Osteoblast (primary cell): ENCODE measurements around the gene B3GALT6. TPM values are rescaled to one million over a fixed set of nuclear protein-coding genes. Genes with fewer than 3 reads are reported as not detected.

Source experiments
- DNase-seq: peaks from one replicate; pipeline ENCODE4 v3.0.0; 2011; ENCODE audit warnings: low spot score, mixed read lengths; ENCODE audit not compliant: insufficient read length; ENCODE audit errors: missing footprints
- H2AFZ ChIP-seq: 2 replicates; pipeline ENCODE4 v1.6.0; 2011; ENCODE audit warnings: mild to moderate bottlenecking, low read length
- H3K27ac ChIP-seq: 2 replicates; pipeline ENCODE4 v1.5.1; 2011; ENCODE audit warnings: mild to moderate bottlenecking, low read depth, low read length, moderate library complexity
- H3K27me3 ChIP-seq: 2 replicates; pipeline ENCODE4 v1.6.0; 2012; ENCODE audit warnings: mild to moderate bottlenecking, control low read depth, inconsistent platforms, low read length, moderate library complexity; ENCODE audit not compliant: insufficient read depth
- H3K36me3 ChIP-seq: 2 replicates; pipeline ENCODE4 v1.5.1; 2011; ENCODE audit warnings: mild to moderate bottlenecking, low read length, control low read depth, moderate library complexity; ENCODE audit not compliant: insufficient read depth
- H3K4me1 ChIP-seq: 2 replicates; pipeline ENCODE4 v1.5.1; 2011; ENCODE audit warnings: mild to moderate bottlenecking, low read length, control low read depth, moderate library complexity; ENCODE audit not compliant: insufficient read depth
- H3K4me2 ChIP-seq: 2 replicates; pipeline ENCODE4 v1.6.0; 2011; ENCODE audit warnings: mild to moderate bottlenecking, low read length; ENCODE audit not compliant: insufficient read depth
- H3K4me3 ChIP-seq: fragments of 200-600 bp; sonication (generic); 3 replicates; pipeline ENCODE4 v1.5.1; 2012; ENCODE audit warnings: mild to moderate bottlenecking, low read length, inconsistent platforms; ENCODE audit not compliant: insufficient read depth
- H3K79me2 ChIP-seq: 2 replicates; pipeline ENCODE4 v1.6.0; 2012; ENCODE audit warnings: mild to moderate bottlenecking, low read length, control low read depth, inconsistent platforms; ENCODE audit not compliant: insufficient read depth
- H3K9me3 ChIP-seq: 2 replicates; pipeline ENCODE4 v1.5.1; 2011; ENCODE audit warnings: low read depth, low read length, control low read depth
- H4K20me1 ChIP-seq: 2 replicates; pipeline ENCODE4 v1.6.0; 2012; ENCODE audit warnings: mild to moderate bottlenecking, low read length, control low read depth; ENCODE audit not compliant: insufficient read depth
- total RNA-seq: library from RNA; depleted of rRNA; stranded (reverse); fragments of >200 nt; gene quantifications from 2 replicates; pipeline ENCODE4 v1.2.3, GENCODE V29; 2012
- TF ChIP-seq, protein P1 (sequence below): IDR thresholded peaks from 2 replicates; pipeline ENCODE4 v1.5.1; 2011; ENCODE audit warnings: mild to moderate bottlenecking, low read depth, low read length, moderate library complexity; ENCODE audit errors: extremely low read depth

Gene B3GALT6
- total RNA-seq, 1 donor, result 29.7 TPM

DNA sequence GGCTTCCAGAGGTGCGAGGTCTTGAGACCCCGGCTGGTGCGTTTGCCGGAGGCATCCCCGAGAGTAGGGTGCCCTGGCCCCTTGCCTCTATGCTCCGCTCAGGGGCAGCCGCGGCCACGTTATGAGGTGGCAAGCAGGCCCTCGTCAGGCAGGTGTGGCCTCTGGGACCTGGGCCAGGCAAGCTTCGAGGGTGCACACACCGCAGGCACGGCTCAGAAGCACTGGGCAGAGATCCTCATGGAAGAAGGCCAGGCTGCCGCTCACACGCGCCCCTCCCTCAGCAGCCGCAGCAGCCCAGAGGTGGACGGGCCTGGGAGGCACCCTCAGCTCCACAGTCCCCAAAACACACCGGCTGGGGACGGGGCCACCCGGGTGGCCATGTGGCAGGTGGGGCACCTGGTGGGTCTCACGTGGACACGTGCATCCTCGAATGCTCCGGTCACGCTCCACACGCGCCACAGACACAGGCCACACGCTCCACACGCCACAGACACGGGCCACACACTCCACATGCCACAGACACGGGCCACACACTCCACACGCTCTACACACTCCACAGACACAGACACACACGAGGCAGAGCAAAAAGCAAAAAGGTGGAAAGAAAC lies 6.7 kb upstream of the B3GALT6 start:
- Histone ChIP-seq H2AFZ (no peak overlapping the region), H3K27ac (no peak overlapping the region), H3K36me3 (peaks cover 28% of the 10 kb centered on the region), H3K4me1 (peaks cover 4% of the 10 kb centered on the region), H3K27me3 (no peaks in the 10 kb centered on the region), H3K4me3 (no peak overlapping the region), H3K4me2 (no peak overlapping the region), H3K79me2 (peaks cover 67% of the 10 kb centered on the region), H3K9me3 (no peaks in the 10 kb centered on the region), H4K20me1 (peaks cover 55% of the 10 kb centered on the region)
- DNase-seq, result no peak
- TF ChIP-seq, protein P1, sequence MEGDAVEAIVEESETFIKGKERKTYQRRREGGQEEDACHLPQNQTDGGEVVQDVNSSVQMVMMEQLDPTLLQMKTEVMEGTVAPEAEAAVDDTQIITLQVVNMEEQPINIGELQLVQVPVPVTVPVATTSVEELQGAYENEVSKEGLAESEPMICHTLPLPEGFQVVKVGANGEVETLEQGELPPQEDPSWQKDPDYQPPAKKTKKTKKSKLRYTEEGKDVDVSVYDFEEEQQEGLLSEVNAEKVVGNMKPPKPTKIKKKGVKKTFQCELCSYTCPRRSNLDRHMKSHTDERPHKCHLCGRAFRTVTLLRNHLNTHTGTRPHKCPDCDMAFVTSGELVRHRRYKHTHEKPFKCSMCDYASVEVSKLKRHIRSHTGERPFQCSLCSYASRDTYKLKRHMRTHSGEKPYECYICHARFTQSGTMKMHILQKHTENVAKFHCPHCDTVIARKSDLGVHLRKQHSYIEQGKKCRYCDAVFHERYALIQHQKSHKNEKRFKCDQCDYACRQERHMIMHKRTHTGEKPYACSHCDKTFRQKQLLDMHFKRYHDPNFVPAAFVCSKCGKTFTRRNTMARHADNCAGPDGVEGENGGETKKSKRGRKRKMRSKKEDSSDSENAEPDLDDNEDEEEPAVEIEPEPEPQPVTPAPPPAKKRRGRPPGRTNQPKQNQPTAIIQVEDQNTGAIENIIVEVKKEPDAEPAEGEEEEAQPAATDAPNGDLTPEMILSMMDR, result no peak

DNA sequence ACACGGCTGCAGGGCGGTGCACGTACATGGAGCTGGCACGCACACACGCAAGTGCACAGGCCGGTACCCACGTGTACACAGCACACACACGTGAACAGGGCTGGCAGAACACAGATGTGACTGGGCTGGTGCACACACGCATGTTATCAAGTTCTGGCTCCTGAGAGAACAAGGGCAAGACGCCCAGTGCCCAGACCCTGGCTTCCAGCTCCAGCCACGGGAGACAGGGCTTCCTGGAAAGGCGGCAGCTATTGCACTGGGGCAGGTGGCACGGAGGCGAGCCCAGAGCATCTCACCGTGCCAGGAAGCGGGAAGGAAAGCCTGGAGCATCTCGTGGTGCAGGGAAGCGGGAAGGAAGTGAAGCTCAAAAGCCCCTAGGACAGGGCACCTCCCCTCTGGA lies 6.1 kb upstream of the B3GALT6 start:
- H3K4me2 ChIP-seq, result no peak overlapping the region
- H3K36me3 ChIP-seq, result peaks cover 28% of the 10 kb centered on the region
- no peak overlapping the region for H3K4me3 ChIP-seq
- H3K9me3 ChIP-seq, result no peaks in the 10 kb centered on the region
- TF ChIP-seq, protein P1, result no peak
- no peak overlapping the region for H3K27ac ChIP-seq
- H2AFZ ChIP-seq, result no peak overlapping the region
- H3K27me3 ChIP-seq, result no peaks in the 10 kb centered on the region
- DNase-seq, result no peak
- H4K20me1 ChIP-seq, result peaks cover 57% of the 10 kb centered on the region
- peaks cover 10% of the 10 kb centered on the region for H3K4me1 ChIP-seq
- H3K79me2 ChIP-seq, result peaks cover 73% of the 10 kb centered on the region

DNA sequence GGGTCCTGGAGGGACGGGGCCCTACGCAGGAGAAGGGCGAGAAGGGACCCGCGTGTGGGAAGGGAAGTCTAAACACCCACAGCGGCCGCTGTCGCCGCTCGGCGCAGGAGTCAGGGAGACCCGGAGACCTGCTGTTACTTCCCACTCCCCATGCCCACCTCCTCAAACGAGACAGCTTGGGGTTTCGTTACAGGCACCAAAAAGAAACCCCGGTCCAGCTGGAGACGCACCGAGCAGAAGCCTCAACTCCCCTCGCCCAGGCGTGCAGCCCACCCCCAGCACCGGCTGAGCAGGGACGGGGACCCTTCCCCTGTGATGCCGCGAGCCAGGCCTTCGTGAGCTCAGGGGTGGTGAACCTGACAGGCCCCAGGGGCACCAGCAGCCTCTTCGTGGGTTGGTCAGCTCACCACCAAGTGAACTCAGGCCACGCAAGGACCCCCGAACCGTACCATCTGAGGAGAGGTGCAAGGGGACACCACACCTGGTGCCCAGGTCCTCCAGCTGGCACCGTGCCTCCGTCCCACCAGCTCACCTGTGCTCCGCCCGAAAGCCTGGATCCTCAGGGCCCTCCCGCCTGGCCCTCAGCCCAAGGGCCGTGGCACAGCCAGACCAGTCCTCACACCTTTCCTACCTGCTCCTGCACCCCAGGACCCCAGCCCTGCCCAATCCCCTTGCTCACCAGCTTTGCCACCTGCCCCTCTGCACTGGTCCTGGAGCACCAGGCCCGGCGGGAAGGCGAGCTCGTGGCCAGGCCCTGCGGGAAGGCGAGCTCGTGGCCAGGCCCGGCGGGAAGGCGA lies 5.3 kb upstream of the B3GALT6 start:
- Histone ChIP-seq H3K27me3 (no peaks in the 10 kb centered on the region), H3K4me2 (no peak overlapping the region), H3K9me3 (no peaks in the 10 kb centered on the region), H2AFZ (no peak overlapping the region), H3K36me3 (peaks cover 26% of the 10 kb centered on the region), H4K20me1 (peaks cover 62% of the 10 kb centered on the region), H3K79me2 (peaks cover 81% of the 10 kb centered on the region), H3K27ac (no peak overlapping the region), H3K4me1 (peaks cover 13% of the 10 kb centered on the region), H3K4me3 (no peak overlapping the region)
- TF ChIP-seq, protein P1, result no peak
- no peak for DNase-seq

DNA sequence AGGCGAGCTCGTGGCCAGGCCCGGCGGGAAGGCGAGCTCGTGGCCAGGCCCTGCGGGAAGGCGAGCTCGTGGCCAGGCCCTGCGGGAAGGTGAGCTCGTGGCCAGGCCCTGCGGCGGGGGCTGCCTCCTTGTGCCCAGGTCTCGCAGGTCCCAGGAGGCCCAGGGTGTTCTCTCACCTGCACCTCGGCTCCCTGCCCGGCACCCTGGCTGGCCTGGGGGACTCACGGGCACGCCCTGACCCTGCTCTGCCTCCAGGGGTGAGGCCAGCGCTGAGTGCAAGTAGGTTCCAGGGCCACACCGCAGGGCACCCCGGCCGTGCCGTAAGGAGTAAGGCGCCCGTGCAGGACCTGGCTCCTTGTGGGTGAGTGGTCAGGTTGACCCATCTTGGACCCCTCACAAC lies 4.7 kb upstream of the B3GALT6 start:
- peaks cover 62% of the 10 kb centered on the region for H4K20me1 ChIP-seq
- TF ChIP-seq, protein P1, result no peak
- H3K4me3 ChIP-seq, result no peak overlapping the region
- H3K27ac ChIP-seq, result no peak overlapping the region
- peaks cover 82% of the 10 kb centered on the region for H3K79me2 ChIP-seq
- H3K4me1 ChIP-seq, result peaks cover 13% of the 10 kb centered on the region
- no peaks in the 10 kb centered on the region for H3K27me3 ChIP-seq
- no peaks in the 10 kb centered on the region for H3K9me3 ChIP-seq
- DNase-seq, result no peak
- H3K4me2 ChIP-seq, result no peak overlapping the region
- H3K36me3 ChIP-seq, result peaks cover 22% of the 10 kb centered on the region
- H2AFZ ChIP-seq, result no peak overlapping the region
